DOHH2 (cell line): ENCODE results near the gene PDE4D.

Experiments
- EZH2phosphoT487 ChIP-seq: fragments of 200-600 bp; sonication (generic); IDR thresholded peaks from 2 replicates; pipeline ENCODE4 v1.6.1; 2017; ENCODE audit warnings: borderline replicate concordance, mild to moderate bottlenecking, antibody characterized with exemption, low read length, moderate library complexity, mixed read lengths
- TF ChIP-seq, protein P1 (sequence below): fragments of 200-600 bp; sonication (generic); IDR thresholded peaks from one replicate; pipeline ENCODE4 v1.5.1; 2014; ENCODE audit warnings: antibody characterized with exemption, mild to moderate bottlenecking, low read depth, low read length; ENCODE audit not compliant: poor library complexity, severe bottlenecking

DNA sequence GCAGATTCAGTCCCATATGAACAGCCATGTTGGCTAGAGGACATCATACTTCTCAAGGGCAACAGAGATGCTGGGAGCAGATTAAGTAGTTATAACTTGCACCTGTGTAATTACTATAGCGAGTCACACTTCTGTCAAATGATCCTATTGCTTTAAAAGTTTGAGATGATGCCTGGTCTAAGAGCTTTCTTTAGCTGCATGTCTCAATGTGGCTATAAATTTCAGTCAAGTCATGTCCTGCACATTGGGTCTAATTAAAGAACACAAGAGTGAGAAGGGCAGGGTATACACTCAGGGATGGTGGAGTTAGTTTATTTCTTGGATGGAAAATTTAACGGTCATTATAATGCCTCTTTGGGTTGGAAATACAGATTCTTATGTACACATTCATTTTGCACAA lies 753.4 kb downstream of the PDE4D start:
- TF ChIP-seq, protein P1, sequence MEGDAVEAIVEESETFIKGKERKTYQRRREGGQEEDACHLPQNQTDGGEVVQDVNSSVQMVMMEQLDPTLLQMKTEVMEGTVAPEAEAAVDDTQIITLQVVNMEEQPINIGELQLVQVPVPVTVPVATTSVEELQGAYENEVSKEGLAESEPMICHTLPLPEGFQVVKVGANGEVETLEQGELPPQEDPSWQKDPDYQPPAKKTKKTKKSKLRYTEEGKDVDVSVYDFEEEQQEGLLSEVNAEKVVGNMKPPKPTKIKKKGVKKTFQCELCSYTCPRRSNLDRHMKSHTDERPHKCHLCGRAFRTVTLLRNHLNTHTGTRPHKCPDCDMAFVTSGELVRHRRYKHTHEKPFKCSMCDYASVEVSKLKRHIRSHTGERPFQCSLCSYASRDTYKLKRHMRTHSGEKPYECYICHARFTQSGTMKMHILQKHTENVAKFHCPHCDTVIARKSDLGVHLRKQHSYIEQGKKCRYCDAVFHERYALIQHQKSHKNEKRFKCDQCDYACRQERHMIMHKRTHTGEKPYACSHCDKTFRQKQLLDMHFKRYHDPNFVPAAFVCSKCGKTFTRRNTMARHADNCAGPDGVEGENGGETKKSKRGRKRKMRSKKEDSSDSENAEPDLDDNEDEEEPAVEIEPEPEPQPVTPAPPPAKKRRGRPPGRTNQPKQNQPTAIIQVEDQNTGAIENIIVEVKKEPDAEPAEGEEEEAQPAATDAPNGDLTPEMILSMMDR, result no peak
- no peak for TF ChIP-seq EZH2phosphoT487
